LNCaP clone FGC (cell line): ENCODE data around the gene BCL6.
A peak's percentile ranks its signal among the peaks of the same experiment; 100 is the strongest.

ENCODE experiments used
- DNase-seq: peaks from one replicate; pipeline ENCODE4 v3.0.0-alpha.2; 2011; ENCODE audit warnings: low read depth
- H3K4me3 ChIP-seq: 2 replicates; pipeline ENCODE4 v1.5.1; 2011; ENCODE audit warnings: mild to moderate bottlenecking, low read depth, low read length, control low read depth
- TF ChIP-seq, protein P1 (sequence below): IDR thresholded peaks from 2 replicates; pipeline ENCODE4 v1.5.1; 2012; ENCODE audit warnings: mild to moderate bottlenecking; ENCODE audit not compliant: control insufficient read depth, insufficient read depth; ENCODE audit errors: extremely low read depth

The BCL6 gene

DNA sequence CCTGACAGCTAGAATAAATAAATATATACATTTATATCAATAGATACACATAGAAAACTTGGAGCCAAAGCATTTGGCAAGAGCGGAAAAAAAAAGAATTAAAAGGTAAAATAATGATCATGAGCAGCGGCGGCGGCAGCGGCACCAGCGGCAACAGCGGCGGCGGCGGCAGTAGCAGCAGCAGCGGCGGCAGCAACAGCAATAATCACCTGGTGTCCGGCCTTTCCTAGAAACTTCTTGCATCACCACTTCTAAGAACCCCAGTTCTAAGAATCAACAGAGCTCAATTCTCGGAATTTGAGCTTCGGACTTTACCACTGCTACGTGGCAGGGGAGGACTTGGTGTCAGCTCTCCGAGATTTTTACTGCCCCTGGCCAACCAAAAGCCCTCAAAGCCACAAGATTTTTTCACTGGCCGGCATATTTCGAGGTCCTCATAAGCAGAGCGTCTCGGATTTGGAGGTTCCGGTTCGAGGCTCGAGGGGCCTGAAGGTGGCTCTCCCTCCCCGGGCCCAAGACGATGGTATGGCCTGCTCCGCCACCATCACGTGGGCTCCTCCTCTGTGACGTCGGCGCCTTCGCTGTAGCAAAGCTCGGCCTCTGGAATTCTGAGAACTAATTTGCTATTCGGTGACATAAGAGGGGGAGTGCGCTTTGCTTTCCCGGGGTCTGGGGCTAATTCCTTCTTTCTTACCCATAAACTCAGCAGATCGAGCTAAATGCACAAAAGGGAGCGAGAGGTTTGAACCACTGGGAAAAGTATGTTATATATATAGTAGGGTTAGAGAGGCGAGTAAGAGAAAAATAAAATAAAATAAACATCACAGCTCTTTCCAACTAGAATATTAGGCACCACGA, at the start of gene BCL6:
TSS of gene BCL6 (minus strand) at position 268 of the 858 bp plus-strand sequence. CDS start 11,775 bp downstream, outside the sequence.
- TF ChIP-seq, protein P1, sequence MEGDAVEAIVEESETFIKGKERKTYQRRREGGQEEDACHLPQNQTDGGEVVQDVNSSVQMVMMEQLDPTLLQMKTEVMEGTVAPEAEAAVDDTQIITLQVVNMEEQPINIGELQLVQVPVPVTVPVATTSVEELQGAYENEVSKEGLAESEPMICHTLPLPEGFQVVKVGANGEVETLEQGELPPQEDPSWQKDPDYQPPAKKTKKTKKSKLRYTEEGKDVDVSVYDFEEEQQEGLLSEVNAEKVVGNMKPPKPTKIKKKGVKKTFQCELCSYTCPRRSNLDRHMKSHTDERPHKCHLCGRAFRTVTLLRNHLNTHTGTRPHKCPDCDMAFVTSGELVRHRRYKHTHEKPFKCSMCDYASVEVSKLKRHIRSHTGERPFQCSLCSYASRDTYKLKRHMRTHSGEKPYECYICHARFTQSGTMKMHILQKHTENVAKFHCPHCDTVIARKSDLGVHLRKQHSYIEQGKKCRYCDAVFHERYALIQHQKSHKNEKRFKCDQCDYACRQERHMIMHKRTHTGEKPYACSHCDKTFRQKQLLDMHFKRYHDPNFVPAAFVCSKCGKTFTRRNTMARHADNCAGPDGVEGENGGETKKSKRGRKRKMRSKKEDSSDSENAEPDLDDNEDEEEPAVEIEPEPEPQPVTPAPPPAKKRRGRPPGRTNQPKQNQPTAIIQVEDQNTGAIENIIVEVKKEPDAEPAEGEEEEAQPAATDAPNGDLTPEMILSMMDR, result no peak
- H3K4me3 ChIP-seq, result peak within 1 kb of the TSS; percentile 89
- peak; percentile 97 for DNase-seq

DNA sequence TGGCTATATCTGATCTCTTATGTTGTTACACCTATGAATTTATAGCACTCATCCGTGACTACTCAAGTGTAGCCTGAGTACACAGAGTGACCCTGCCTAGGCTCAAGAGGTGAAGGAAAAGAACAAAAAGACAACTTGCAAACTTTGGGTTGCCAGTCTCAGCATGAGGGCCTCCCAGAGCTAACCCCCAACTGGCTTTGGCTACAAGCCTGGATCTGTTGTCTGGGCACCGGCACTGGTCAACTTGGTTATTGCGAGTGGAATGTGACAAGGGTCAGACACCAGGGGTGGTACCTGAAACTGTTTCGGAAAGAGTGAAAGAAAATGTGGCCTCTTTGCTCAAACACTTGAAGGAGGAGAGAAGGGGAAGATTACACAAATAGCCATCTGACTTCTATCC, 49.5 kb upstream of the BCL6 start:
- no peak for DNase-seq
- TF ChIP-seq, protein P1, result no peak
- no peak overlapping the region for H3K4me3 ChIP-seq

DNA sequence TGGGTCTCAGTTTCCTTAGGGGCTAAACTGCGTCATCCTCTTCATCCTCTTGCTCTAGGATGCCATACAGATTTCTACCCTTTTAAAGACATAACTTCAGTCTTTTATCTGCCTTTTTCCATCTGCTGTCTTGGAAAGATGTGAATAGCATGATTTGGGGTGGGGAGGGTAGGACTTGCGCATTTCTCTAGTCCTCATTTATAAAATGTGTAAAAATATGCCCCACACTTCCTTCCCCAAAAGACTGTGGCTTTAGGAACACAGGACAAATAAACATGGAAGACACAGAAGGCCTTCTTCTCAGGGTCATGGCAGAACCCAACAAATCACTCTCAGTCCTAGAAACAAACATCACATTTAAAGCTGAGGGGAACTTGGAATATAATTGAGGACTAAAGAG, 48.4 kb upstream of the BCL6 start:
- TF ChIP-seq, protein P1, result no peak
- no peak for DNase-seq
- no peak overlapping the region for H3K4me3 ChIP-seq

DNA sequence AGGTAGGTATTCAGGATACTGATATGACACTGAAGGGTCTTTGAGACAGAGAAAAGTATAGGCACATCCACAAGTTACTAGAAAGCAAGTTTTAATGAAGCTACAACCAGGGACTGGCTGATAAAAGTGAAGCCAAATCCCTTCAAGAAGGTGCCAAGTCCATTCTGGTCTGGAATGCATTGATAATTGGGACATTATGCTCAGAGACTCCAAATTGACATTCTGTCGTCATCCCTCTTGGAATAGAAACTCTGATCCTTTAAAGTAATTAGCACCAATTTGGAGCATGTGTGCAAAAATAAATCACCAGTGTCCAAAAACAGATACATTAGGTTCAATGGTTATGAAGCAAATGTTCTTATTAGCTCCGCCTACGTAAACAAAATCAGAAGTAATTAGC, 47.3 kb upstream of the BCL6 start:
- no peak for DNase-seq

DNA sequence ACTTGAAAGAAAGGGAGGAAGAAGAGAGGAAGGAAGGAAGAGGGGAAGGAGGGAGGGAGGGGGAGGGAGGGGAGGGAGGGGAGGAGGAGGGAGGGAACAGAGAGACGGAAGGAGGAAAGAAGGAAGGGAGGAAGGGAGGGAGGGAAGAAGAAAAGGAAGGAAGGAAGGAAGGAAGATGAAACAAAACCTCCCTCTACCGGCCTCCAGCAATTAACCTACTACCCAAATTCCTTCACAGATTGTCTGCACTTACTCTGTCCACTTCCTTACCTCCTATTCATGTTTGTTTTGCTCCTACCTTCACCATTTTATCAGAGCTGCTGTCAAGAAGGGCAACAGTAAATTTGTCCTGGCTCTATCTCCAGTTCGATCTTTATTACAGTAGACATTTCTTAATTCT, 44.6 kb upstream of the BCL6 start:
- H3K4me3 ChIP-seq, result no peak overlapping the region
- DNase-seq, result no peak
- TF ChIP-seq, protein P1, result no peak

More for the DNA sequence above, 47.3 kb upstream of the BCL6 start:
- TF ChIP-seq, protein P1, result no peak
- no peak overlapping the region for H3K4me3 ChIP-seq

DNA sequence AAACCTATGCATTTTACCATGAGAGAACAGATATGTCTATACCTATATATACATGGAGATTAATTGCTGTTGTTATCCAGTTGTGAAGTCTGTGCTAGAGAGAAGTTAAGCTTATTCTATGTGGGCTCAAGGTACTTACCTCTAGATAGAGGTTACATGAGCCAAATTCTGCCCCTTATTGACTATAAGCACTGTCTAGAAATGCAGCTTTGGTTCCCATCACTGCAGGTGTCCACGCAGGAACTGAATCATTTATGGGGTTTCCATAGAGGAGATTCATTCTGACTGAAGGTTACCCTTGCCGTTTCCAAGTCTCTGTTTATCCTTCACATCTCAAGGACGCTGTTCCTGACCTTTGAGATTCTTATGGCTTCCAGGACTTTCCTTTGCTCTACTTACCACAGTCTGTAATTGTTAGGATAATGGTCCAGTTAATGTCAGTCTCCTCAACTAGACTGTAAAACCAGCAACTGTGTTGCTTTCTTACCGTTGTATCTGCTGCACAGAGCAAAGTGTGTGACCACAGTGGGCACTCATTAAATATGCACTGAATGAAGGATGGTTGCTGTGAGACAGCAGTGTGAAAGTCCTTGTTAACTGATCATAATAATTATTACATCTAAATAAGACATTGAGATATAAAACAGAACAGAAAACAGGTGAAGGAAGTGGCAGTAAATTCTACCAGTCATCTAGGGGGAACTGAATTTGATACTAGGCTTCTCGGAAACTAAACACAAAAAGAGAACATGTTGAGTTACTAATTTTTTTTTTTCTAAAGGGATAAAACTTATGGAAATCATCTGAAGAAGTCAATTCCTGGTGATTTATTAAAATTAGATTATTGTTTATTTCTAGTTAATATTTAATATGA, 44.0 kb upstream of the BCL6 start:
- TF ChIP-seq, protein P1, result no peak
- H3K4me3 ChIP-seq, result no peak overlapping the region
- DNase-seq, result no peak
